HepG2 (cell line): ENCODE data around the gene GART. TPM values are rescaled to one million over a fixed set of nuclear protein-coding genes. Genes with fewer than 3 reads are reported as not detected.

Source experiments
- ATF3 ChIP-seq: sonication (generic); formaldehyde crosslinking; IDR thresholded peaks from 2 replicates; pipeline ENCODE4 v1.4.0; 2020; ENCODE audit warnings: missing genetic modification reagents
- CHD4 ChIP-seq: fragments of 200-600 bp; sonication (generic); IDR thresholded peaks from 2 replicates; pipeline ENCODE4 v1.7.0; 2017; ENCODE audit warnings: mild to moderate bottlenecking, low read length, borderline replicate concordance
- FOSL2 ChIP-seq: sonication (generic); formaldehyde crosslinking; IDR thresholded peaks from 2 replicates; pipeline ENCODE4 v1.4.0; 2020; ENCODE audit warnings: missing genetic modification reagents
- HMGXB3 ChIP-seq: sonication (generic); formaldehyde crosslinking; IDR thresholded peaks from 2 replicates; pipeline ENCODE4 v1.4.0; 2020; ENCODE audit warnings: missing genetic modification reagents, borderline replicate concordance
- ISL2 ChIP-seq: sonication (generic); formaldehyde crosslinking; IDR thresholded peaks from 2 replicates; pipeline ENCODE4 v1.5.0; 2020; ENCODE audit warnings: missing genetic modification reagents
- MLX ChIP-seq: IDR thresholded peaks from 2 replicates; pipeline ENCODE4 v1.6.1; 2016
- NCOA2 ChIP-seq: sonication (generic); formaldehyde crosslinking; IDR thresholded peaks from 2 replicates; pipeline ENCODE4 v1.8.0; 2022; ENCODE audit warnings: inconsistent platforms
- NFIC ChIP-seq: IDR thresholded peaks from 2 replicates; pipeline ENCODE4 v1.6.1; 2012; ENCODE audit warnings: mild to moderate bottlenecking, low read length, inconsistent platforms
- PATZ1 ChIP-seq: sonication (generic); formaldehyde crosslinking; IDR thresholded peaks from 2 replicates; pipeline ENCODE4 v1.4.0; 2020; ENCODE audit warnings: missing genetic modification reagents
- RERE ChIP-seq: IDR thresholded peaks from 2 replicates; pipeline ENCODE4 v1.6.1; 2016; ENCODE audit warnings: low read depth, missing genetic modification reagents, missing compliant biosample characterization
- SOX13 ChIP-seq, 3 experiments: fragments of 450-650 bp in 1 of 3; sonication (generic) in 1 of 3; formaldehyde crosslinking in 1 of 3; IDR thresholded peaks in 2 of 3; conservative IDR thresholded peaks in 1 of 3; 2 replicates each; pipeline versions ENCODE4 v1.5.0 to v1.6.1; 2016 to 2020; ENCODE audit warnings: antibody characterized with exemption in 1 of 3, mild to moderate bottlenecking in 1 of 3, missing compliant biosample characterization in 1 of 3, missing genetic modification reagents in 1 of 3, moderate library complexity in 1 of 3
- ZNF12 ChIP-seq: sonication (generic); formaldehyde crosslinking; IDR thresholded peaks from 2 replicates; pipeline ENCODE4 v1.5.0; 2020; ENCODE audit warnings: missing genetic modification reagents
- ZNF121 ChIP-seq: sonication (generic); formaldehyde crosslinking; IDR thresholded peaks from 2 replicates; pipeline ENCODE4 v1.5.0; 2020; ENCODE audit warnings: mild to moderate bottlenecking, missing genetic modification reagents
- ZNF414 ChIP-seq: sonication (generic); formaldehyde crosslinking; IDR thresholded peaks from 2 replicates; pipeline ENCODE4 v1.5.0; 2020; ENCODE audit warnings: missing genetic modification reagents
- polyA plus RNA-seq, 8 experiments: library from polyadenylated mRNA; depleted of rRNA in 3 of 8; stranded (reverse) in 7 of 8; unstranded in 1 of 8; fragments of >200 nt; fragmentation: Illumina TruSeq in 4 of 8; extraction: Trizol in 4 of 8; gene quantifications; 2 replicates each; pipeline versions ENCODE4 v1.2.1 to v1.2.3, GENCODE V29; 2011 to 2016; ENCODE audit warnings: low read depth in 4 of 8, missing spikeins in 1 of 8, mixed read lengths in 1 of 8; ENCODE audit not compliant: insufficient read depth in 1 of 8
- total RNA-seq, 5 experiments: library from RNA; depleted of rRNA; stranded (reverse); fragments of >200 nt; fragmentation: Illumina TruSeq; extraction: Trizol; gene quantifications; 2 replicates each; pipeline ENCODE4 v1.2.3, GENCODE V29; 2016; ENCODE audit warnings: low read depth in 1 of 5

Gene GART
- total and polyA plus RNA-seq, 2 of the 13 experiments (the other 11 are each of a cell fraction or from before 2014, with no cell fraction given): 17.9 to 109 TPM

GRCh38 chr21:33576741-33577141, 34.8 kb upstream of the GART start (continued):
- TF ChIP-seq PATZ1 (peak; percentile 61), NFIC (peak; percentile 60; the same call in 1 of the 2 replicates), ATF3 (peak; percentile 74; the same call in 1 of the 2 replicates), MLX (peak; percentile 50; the same call in 1 of the 2 replicates), RERE (CRISPR knock-in tag) (peak; percentile 80; the same call in 1 of the 2 replicates), SOX13 (IDR thresholded peaks at IDR 0.05) (peak; percentile 75), SOX13 (CRISPR knock-in tag; conservative IDR thresholded peaks at IDR 0.05 in 1 of 2, IDR thresholded peaks at IDR 0.05 in 1 of 2) (peak in 1 of 2 experiments; percentile 89; a peak in 2 of 4 replicates), NCOA2 (CRISPR knock-in tag) (peak; percentile 94), CHD4 (peak; percentile 54; the same call in 1 of the 2 replicates), ISL2 (peak; percentile 95), ZNF121 (CRISPR knock-in tag) (peak; percentile 65; the same call in 1 of the 2 replicates), FOSL2 (CRISPR knock-in tag) (peak; percentile 72), HMGXB3 (CRISPR knock-in tag) (peak; percentile 51; the same call in 1 of the 2 replicates), ZNF414 (CRISPR knock-in tag) (0 out of 2 replicates have a peak, but pooled peaks have one; percentile 54), ZNF12 (CRISPR knock-in tag) (peak; percentile 76)
